ENCODE results near the gene SEPTIN7. TPM values are rescaled to one million over a fixed set of nuclear protein-coding genes. Genes with fewer than 3 reads are reported as not detected.

Gene SEPTIN7
- total and polyA plus RNA-seq, 9 of the 15 experiments (the other 6 are each of a cell fraction or from before 2014, with no cell fraction given) = 95.0 to 268 (median 163) TPM

- no peak for TF ChIP-seq E2F4 (CRISPR knock-in tag; IDR thresholded peaks at IDR 0.05; ENCODE audit: low read depth)
- TF ChIP-seq PURB (CRISPR knock-in tag; IDR thresholded peaks at IDR 0.05; ENCODE audit: low read depth) = no peak
- no peak for TF ChIP-seq SREBF1 (IDR thresholded peaks at IDR 0.05; ENCODE audit: borderline replicate concordance, low read depth, low read length)
- no peak for TF ChIP-seq ZNF143 (CRISPR knock-in tag; IDR thresholded peaks at IDR 0.05)
- peak; percentile 54 for TF ChIP-seq PKNOX1 (IDR thresholded peaks at IDR 0.05)
- no peak for TF ChIP-seq MED1 (CRISPR knock-in tag; IDR thresholded peaks at IDR 0.05; ENCODE audit: borderline replicate concordance)
- TF ChIP-seq ZNF318 (IDR thresholded peaks at IDR 0.05; ENCODE audit: borderline replicate concordance in 1 of 2, low read depth in 1 of 2) = no peak
- no peak for TF ChIP-seq HMGXB4 (CRISPR knock-in tag; IDR thresholded peaks at IDR 0.05)
- TF ChIP-seq KHSRP (IDR thresholded peaks at IDR 0.05) = no peak
- TF ChIP-seq KDM2B (CRISPR knock-in tag; IDR thresholded peaks at IDR 0.05) = no peak
- no peak for TF ChIP-seq ZNF561 (CRISPR knock-in tag; conservative IDR thresholded peaks at IDR 0.05)
- TF ChIP-seq BHLHE40 (IDR thresholded peaks at IDR 0.05; ENCODE audit: low read length) = peak; percentile 53
- no peak for TF ChIP-seq TGIF2 (CRISPR knock-in tag; IDR thresholded peaks at IDR 0.05)
- TF ChIP-seq PHB2 (IDR thresholded peaks at IDR 0.05; ENCODE audit: low read depth) = no peak
- no peak for TF ChIP-seq SOX6 (IDR thresholded peaks at IDR 0.05)
- TF ChIP-seq ZNF347 (CRISPR knock-in tag; IDR thresholded peaks at IDR 0.05; ENCODE audit: low read depth) = no peak
- no peak for TF ChIP-seq FOS (IDR thresholded peaks at IDR 0.05; ENCODE audit: extremely low read depth, insufficient read length)
Observed at GRCh38 chr7:35800718-35801391, at the start of gene SEPTIN7 (continued).

Data from K562 (cell line).